ENCODE measurements around the gene PFKM.

DNA sequence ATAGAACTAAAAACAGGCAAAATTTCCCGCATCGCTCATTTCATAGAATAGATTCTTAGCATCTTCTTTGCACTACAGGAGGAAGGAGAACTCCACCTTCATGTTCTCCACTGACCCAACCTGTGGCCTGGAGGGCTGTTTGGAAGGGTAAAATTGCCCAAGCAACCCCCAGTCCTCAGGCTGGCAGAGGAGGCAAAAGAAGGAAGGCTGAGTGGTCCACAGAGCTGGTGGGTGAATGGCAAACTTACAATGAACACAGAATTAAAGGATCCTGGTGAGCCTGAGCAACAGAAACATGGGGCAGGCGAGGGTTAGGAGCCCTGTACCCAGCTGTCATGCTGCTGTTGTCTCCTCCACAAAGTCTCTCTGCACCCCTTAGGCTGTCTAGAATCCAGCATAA lies 38.3 kb upstream of the PFKM start:
- TF ChIP-seq MXI1 (IDR thresholded peaks at IDR 0.05; ENCODE audit: borderline replicate concordance, low read depth, low read length) (no peak), POLR2A (IDR thresholded peaks at IDR 0.05; ENCODE audit: low read depth, low read length) (no peak)
- TF ChIP-seq, protein P1, sequence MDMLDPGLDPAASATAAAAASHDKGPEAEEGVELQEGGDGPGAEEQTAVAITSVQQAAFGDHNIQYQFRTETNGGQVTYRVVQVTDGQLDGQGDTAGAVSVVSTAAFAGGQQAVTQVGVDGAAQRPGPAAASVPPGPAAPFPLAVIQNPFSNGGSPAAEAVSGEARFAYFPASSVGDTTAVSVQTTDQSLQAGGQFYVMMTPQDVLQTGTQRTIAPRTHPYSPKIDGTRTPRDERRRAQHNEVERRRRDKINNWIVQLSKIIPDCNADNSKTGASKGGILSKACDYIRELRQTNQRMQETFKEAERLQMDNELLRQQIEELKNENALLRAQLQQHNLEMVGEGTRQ (IDR thresholded peaks at IDR 0.05; ENCODE audit: low read depth, low read length) = no peak
